ENCODE results near the gene CCDC187.

Gene CCDC187

GRCh38 chr9:136297766-136298735 is 5.8 kb downstream of the CCDC187 start:
- DNase-seq (ENCODE audit: low read depth in 2 of 3, low spot score in 1 of 3): no peak

GRCh38 chr9:136297016-136297691 is 6.7 kb downstream of the CCDC187 start:
- DNase-seq (ENCODE audit: low read depth in 2 of 3, low spot score in 1 of 3): no peak

GRCh38 chr9:136296434-136297015 is 7.4 kb downstream of the CCDC187 start:
- DNase-seq (ENCODE audit: low read depth in 2 of 3, low spot score in 1 of 3): no peak

- DNase-seq (ENCODE audit: low read depth in 2 of 3, low spot score in 1 of 3): no peak
These were observed 8.1 kb downstream of the CCDC187 start for GRCh38 chr9:136295542-136296433.

- no peak for DNase-seq (ENCODE audit: low read depth in 2 of 3, low spot score in 1 of 3)
These were observed 8.8 kb downstream of the CCDC187 start for GRCh38 chr9:136295055-136295454.

GRCh38 chr9:136294437-136294836 is 9.5 kb downstream of the CCDC187 start:
- no peak for DNase-seq (ENCODE audit: low read depth in 2 of 3, low spot score in 1 of 3)

DNA sequence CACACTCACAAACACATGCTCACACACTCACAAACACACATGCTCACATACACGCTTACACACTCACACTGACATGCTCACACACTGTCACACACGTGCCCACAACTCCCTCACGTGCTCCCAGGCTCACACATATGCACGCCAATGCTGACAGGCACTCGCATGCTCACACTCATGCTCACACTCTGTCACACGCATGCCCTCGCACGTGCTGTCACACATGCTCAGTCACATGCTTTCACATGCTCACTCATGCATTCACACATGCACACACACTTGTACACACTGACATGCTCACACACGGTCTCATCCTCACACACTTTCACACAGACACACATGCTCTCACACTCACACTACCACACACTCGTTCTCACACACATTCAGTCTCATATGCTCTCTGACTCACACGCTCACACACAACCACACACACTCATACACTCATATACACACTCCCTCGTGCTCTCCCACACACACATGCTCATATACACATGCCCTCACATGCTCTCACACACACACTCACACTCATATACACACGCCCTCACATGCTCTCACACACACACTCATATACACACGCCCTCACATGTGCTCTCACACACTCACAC is 10.3 kb downstream of the CCDC187 start:
- DNase-seq (ENCODE audit: low read depth in 2 of 3, low spot score in 1 of 3): no peak

- no peak for DNase-seq (ENCODE audit: low read depth in 2 of 3, low spot score in 1 of 3)
These were observed 11.1 kb downstream of the CCDC187 start for GRCh38 chr9:136292591-136293448.

DNA sequence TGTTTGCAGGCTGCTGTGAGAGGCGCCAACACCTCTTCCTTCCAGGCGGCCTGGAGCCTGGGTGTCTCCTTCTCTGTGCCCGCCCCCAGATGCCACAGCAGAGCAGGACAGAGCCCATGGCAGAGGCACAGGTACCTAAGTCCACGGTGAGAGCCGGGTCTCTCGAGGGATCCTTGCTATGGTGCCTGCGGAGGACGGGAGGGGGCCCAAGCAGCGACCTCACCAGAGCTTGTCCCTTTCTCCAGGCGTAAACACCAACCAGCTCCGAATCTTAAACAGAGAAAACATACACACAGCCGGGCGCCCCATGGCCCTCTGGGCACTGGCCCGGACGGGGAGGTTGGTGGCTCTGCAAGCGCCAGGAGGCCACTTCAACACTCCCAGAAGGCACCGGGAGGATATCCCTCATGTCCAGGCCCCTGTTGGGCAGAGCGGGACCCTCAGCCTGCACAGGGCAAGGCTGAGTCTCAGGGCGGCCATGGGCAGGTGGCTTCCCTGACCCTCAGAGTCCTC is 11.8 kb downstream of the CCDC187 start:
- no peak for DNase-seq (ENCODE audit: low read depth in 2 of 3, low spot score in 1 of 3)

DNA sequence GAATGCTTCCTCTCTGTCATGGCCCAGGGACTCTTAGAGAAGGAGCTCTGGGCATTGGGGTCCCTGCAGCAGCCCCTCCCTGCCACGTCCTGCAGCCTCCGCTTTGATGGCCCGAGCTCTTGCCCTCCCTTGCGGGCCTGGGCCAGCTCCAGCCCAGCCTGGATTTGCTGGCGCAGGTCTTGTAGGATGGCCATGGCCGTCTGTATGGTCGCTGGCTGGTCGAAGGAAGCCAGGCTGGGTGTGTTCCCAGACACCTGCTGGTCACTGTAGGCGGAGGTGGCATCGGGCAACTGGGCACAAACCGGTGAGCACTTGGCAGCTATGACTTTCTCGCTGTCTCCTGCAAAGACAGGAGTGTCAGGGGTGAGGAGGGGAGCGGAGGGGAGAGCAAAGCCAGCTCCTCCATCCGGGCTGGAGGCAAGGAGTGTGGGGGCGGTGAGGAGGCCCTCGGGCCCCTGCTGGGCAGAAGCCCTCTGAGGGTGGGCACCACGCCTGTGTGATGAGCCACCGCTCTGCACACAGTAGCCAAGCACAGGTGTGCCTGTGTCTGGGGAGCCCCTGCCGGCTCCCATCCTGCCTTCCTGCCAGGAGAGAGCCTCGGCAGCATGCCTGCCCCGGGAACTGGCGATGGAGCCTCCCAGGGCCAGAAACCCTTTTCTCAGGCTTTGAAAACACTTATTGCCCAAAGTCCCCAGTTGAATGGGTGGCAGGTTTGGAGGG is 12.4 kb downstream of the CCDC187 start:
- no peak for DNase-seq (ENCODE audit: low read depth in 2 of 3, low spot score in 1 of 3)

- no peak for DNase-seq (ENCODE audit: low read depth in 2 of 3, low spot score in 1 of 3)
These were observed 13.3 kb downstream of the CCDC187 start for GRCh38 chr9:136290508-136291000.

GRCh38 chr9:136289651-136290507 is 14.0 kb downstream of the CCDC187 start:
- DNase-seq (ENCODE audit: low read depth in 2 of 3, low spot score in 1 of 3): no peak

GRCh38 chr9:136287960-136288753 is 15.7 kb downstream of the CCDC187 start:
- no peak for DNase-seq (ENCODE audit: low read depth in 2 of 3, low spot score in 1 of 3)

GRCh38 chr9:136286987-136287379 is 16.9 kb downstream of the CCDC187 start:
- no peak for DNase-seq (ENCODE audit: low read depth in 2 of 3, low spot score in 1 of 3)

DNA sequence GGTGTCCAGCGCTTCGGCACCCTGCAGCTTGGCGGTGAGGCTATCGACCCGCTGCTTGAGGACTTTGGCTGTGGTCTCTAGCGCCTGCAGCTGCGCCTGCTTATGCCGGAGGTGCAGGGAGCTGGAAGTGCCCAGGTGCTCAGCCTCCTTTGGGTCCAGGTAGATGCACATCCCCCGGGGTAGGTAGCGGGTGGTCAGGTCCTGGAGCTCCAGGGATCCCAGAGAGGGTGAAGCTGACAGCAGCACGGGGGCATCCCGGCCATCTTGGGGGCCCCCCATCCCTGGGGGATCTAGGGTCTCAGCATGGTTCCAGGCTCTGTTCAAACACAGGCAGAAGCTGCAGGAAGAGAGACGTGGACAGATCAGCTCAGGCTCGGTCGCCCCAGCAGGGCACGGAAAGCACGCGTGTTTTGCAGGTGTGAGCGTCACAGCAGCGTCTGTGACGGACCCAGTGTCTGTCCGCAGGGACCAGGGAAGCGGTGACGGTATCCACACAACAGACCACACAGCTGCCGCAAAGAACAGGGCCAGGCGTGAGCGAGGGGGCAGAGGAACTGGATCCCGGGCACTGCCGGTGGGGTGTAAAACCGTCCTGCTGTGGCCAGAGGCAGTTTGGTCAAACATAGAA is 17.4 kb downstream of the CCDC187 start:
- DNase-seq (ENCODE audit: low read depth in 2 of 3, low spot score in 1 of 3): no peak
